Activated CD4-positive, alpha-beta T cell treated with anti-CD3 and anti-CD28 coated beads, Interleukin-2, amount 10 ng/mL, durations not matched to agents 7 days and 5 days (primary cell): Measurements from ENCODE around the gene UBE2S. TPM values are rescaled to one million over a fixed set of nuclear protein-coding genes. Genes with fewer than 3 reads are reported as not detected.
A peak's percentile ranks its signal among the peaks of the same experiment; 100 is the strongest.

Source experiments
- CTCF ChIA-PET: fragments of 350-600 bp; sonication (Branson Sonifier 250); formaldehyde crosslinking; loops from one replicate; lab custom pipeline; 2021; ENCODE audit warnings: antibody characterized with exemption; lab: Charles Lee
- POLR2A ChIA-PET: fragments of 350-600 bp; sonication (Branson Sonifier 250); formaldehyde crosslinking; loops from one replicate; lab custom pipeline; 2021; ENCODE audit warnings: antibody characterized with exemption; lab: Charles Lee
- DNase-seq: peaks from one replicate; pipeline ENCODE4 v3.0.0-alpha.2; 2020
- H3K27ac Mint-ChIP-seq: one replicate; pipeline ENCODE4 v1.8.0; 2021; ENCODE audit warnings: mild to moderate bottlenecking, moderate library complexity, mixed read lengths
- H3K27me3 Mint-ChIP-seq: one replicate; pipeline ENCODE4 v1.8.0; 2021; ENCODE audit warnings: mixed read lengths
- H3K36me3 Mint-ChIP-seq: one replicate; pipeline ENCODE4 v1.8.0; 2021; ENCODE audit warnings: low read depth, mixed read lengths
- H3K4me1 Mint-ChIP-seq: one replicate; pipeline ENCODE4 v1.8.0; 2021; ENCODE audit warnings: mixed read lengths
- H3K4me3 Mint-ChIP-seq: one replicate; pipeline ENCODE4 v1.8.0; 2021; ENCODE audit warnings: mild to moderate bottlenecking, moderate library complexity, mixed read lengths
- H3K9me3 Mint-ChIP-seq: one replicate; pipeline ENCODE4 v1.8.0; 2021; ENCODE audit warnings: mixed read lengths
- total RNA-seq, 2 experiments: library from RNA; stranded (reverse); gene quantifications; one replicate each; pipeline ENCODE4 v1.2.3, GENCODE V29; 2021

The UBE2S gene
- total RNA-seq, 2 experiments from 2014 or later: 238 to 255 TPM

DNA sequence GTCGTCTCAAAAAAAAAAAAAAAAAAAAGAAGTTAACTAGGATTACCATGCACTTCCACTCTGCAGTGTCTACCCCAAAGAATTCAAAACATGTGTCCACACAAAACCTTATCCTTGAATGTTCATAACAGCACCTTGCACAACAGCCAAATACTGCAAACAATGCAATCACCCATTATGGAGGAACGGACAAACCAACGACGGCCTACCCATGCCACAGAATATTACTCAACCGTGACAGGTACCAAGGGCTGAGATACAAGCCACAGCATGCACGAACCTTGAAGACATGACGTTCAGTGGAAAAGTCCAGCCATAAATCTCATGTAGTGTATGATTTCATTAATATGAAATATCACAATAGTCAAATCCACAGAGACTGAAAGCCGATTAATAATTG, 38.5 kb upstream of the UBE2S start:
- peaks cover 11% of the 10 kb centered on the region for H3K4me1 Mint-ChIP-seq
- DNase-seq: no peak
- no peak overlapping the region for H3K4me3 Mint-ChIP-seq
- ChIA-PET POLR2A (interaction anchor here (0.5 kb wide), 1 partner anchor 107 kb away, joined by 3 read pairs; no protein-coding TSS in a partner anchor), CTCF (interaction anchor here (0.5 kb wide), 1 partner anchor 571 kb away, joined by 4 read pairs; no protein-coding TSS in a partner anchor)
- H3K27ac Mint-ChIP-seq: no peak overlapping the region
- no peaks in the 10 kb centered on the region for H3K9me3 Mint-ChIP-seq
- H3K27me3 Mint-ChIP-seq: peaks cover 49% of the 10 kb centered on the region
- H3K36me3 Mint-ChIP-seq: no peaks in the 10 kb centered on the region

DNA sequence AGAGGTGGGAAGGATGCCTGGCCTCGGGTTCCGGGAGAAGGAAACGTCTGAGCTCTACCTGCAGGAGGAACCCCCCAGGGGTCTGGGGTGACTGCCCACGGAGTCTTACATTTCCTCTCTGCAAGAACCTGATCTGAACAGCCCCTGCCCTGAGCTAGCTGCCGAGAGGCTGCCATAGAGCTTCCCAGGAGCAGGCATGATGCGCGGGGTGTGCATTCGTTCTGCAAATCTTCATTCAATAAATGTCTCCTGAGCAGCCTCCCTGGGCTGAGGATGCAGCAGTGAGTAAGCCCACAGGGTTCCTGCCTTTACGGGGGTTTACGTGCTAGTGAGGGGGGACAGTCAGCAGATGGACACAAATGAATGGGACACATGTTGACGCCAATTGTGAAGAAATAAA, 37.1 kb upstream of the UBE2S start:
- peak overlapping the region; percentile 60 for H3K27ac Mint-ChIP-seq
- H3K9me3 Mint-ChIP-seq: no peaks in the 10 kb centered on the region
- peaks cover 48% of the 10 kb centered on the region for H3K27me3 Mint-ChIP-seq
- no peak overlapping the region for H3K4me3 Mint-ChIP-seq
- H3K36me3 Mint-ChIP-seq: no peaks in the 10 kb centered on the region
- POLR2A ChIA-PET: interaction anchor here (0.6 kb wide), 2 partner anchors 124 to 1236 kb away, joined by 4 to 5 read pairs; no protein-coding TSS in a partner anchor
- DNase-seq: no peak
- CTCF ChIA-PET: no interaction called here
- peaks cover 15% of the 10 kb centered on the region for H3K4me1 Mint-ChIP-seq

DNA sequence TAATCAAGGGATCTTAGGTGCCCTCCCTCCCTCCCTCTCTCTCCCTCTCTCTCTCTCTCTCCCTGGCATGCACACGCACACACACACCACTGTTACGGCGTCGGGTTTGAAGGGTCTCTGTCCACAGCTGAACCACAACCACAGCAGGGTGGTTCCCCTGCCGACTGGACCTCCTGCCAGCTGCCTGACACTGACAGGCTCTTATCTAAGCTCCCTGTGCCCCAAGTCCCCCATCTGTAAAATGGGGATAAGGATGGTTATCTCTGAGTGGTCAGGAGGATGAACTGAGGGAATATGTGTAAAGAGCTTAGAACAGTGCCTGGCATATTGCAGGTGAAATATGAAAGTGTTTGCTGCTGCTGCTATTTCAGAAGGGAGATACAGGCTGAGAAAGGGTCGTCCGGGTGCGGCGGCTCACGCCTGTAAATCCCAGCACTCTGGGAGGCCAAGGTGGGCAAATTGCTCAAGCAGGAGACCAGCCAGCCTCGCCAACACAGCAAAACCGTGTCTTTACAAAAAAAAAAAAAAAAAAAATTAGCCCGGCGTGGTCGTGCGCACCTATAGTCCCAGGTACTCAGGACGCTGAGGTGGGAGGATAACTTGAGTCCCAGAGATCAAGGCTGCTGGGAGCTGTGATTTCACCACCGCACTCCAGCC, 36.4 kb upstream of the UBE2S start:
- POLR2A ChIA-PET: interaction anchor here (0.6 kb wide), 2 partner anchors 125 to 1235 kb away, joined by 4 to 5 read pairs; no protein-coding TSS in a partner anchor
- DNase-seq: no peak
- Mint-ChIP-seq H3K36me3 (no peaks in the 10 kb centered on the region), H3K27ac (no peak overlapping the region), H3K27me3 (peaks cover 55% of the 10 kb centered on the region), H3K4me1 (peaks cover 15% of the 10 kb centered on the region), H3K4me3 (no peak overlapping the region), H3K9me3 (no peaks in the 10 kb centered on the region)
- CTCF ChIA-PET: no interaction called here

DNA sequence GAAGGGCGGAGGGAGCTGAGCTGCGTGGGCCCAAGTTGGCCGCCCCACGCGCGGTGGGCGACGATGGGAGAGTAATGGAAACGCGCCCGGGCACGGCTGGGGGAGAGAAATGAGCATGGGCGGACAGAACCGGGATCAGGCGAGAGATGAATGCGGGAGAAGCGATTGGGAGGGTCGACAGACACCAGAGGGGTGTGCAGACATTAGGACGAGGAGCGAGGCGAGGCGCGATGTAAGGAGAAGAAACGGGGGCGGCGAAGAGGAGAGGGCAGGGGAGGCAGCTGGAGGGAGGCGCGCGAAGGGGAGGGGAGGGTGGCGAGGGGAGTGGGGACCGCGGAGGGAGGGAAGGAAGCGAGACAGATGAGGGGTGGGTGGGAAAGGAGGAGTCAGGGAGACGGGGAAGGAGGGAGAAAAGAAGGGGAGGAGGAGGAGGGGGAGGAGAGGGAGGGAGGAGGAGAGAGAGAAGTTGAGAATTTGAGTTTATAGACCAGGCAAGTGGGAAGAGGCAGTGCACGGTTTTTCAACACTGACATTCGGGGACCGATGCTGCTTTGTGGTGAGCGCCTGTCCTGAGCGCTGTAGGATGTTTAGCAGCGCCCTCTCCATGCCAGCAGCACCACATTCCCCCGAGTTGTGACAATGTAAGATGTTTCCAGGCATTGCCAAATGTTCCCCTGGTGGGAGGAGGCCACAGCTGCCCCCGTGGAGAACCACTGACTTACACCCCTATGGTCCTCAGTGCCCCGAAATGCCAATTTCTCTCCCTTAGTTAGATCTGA, 35.6 kb upstream of the UBE2S start, which contains the start of gene SHISA7:
SHISA7 (minus strand) TSS at position 256 of the 779 bp plus-strand sequence. CDS start 437 bp downstream, outside the sequence.
- Mint-ChIP-seq H3K4me3 (no peak within 1 kb of the TSS), H3K4me1 (peaks cover 15% of the 10 kb centered on the region), H3K9me3 (no peaks in the 10 kb centered on the region), H3K27me3 (peaks cover 59% of the 10 kb centered on the region), H3K36me3 (no peaks in the 10 kb centered on the region), H3K27ac (no peak within 1 kb of the TSS)
- DNase-seq: no peak
- CTCF ChIA-PET: no interaction called here
- POLR2A ChIA-PET: no interaction called here

- Mint-ChIP-seq H3K27ac (no peak overlapping the region), H3K27me3 (peaks cover 61% of the 10 kb centered on the region), H3K36me3 (no peaks in the 10 kb centered on the region), H3K4me1 (peaks cover 15% of the 10 kb centered on the region), H3K9me3 (no peaks in the 10 kb centered on the region), H3K4me3 (no peak overlapping the region)
- CTCF ChIA-PET: interaction anchor here (0.6 kb wide), 1 partner anchor 353 kb away, joined by 3 read pairs; no protein-coding TSS in a partner anchor
- POLR2A ChIA-PET: no interaction called here
- DNase-seq: no peak
Measured at GRCh38 chr19:55442372-55442961, 34.9 kb upstream of the UBE2S start.

- Mint-ChIP-seq H3K4me3 (no peak overlapping the region), H3K4me1 (peaks cover 15% of the 10 kb centered on the region), H3K27me3 (peaks cover 67% of the 10 kb centered on the region), H3K36me3 (no peaks in the 10 kb centered on the region), H3K9me3 (no peaks in the 10 kb centered on the region), H3K27ac (no peak overlapping the region)
- DNase-seq: no peak
- POLR2A ChIA-PET: no interaction called here
- CTCF ChIA-PET: interaction anchor here (0.6 to 0.7 kb wide), 2 partner anchors 12 to 352 kb away, joined by 3 read pairs; no protein-coding TSS in a partner anchor
Measured at GRCh38 chr19:55441692-55442321, 34.2 kb upstream of the UBE2S start.

- ChIA-PET POLR2A (no interaction called here), CTCF (interaction anchor here (0.7 kb wide), 1 partner anchor 12 kb away, joined by 3 read pairs; no protein-coding TSS in a partner anchor)
- no peaks in the 10 kb centered on the region for H3K9me3 Mint-ChIP-seq
- peaks cover 15% of the 10 kb centered on the region for H3K4me1 Mint-ChIP-seq
- H3K4me3 Mint-ChIP-seq: no peak overlapping the region
- no peak for DNase-seq
- H3K27me3 Mint-ChIP-seq: peaks cover 71% of the 10 kb centered on the region
- no peaks in the 10 kb centered on the region for H3K36me3 Mint-ChIP-seq
- no peak overlapping the region for H3K27ac Mint-ChIP-seq
Measured at GRCh38 chr19:55441319-55441691, 33.7 kb upstream of the UBE2S start.

- no peak overlapping the region for H3K4me3 Mint-ChIP-seq
- no peaks in the 10 kb centered on the region for H3K36me3 Mint-ChIP-seq
- H3K4me1 Mint-ChIP-seq: peaks cover 15% of the 10 kb centered on the region
- POLR2A ChIA-PET: no interaction called here
- no peaks in the 10 kb centered on the region for H3K9me3 Mint-ChIP-seq
- H3K27me3 Mint-ChIP-seq: peaks cover 70% of the 10 kb centered on the region
- DNase-seq: no peak
- no peak overlapping the region for H3K27ac Mint-ChIP-seq
- CTCF ChIA-PET: no interaction called here
Measured at GRCh38 chr19:55440411-55441105, 33.0 kb upstream of the UBE2S start.

DNA sequence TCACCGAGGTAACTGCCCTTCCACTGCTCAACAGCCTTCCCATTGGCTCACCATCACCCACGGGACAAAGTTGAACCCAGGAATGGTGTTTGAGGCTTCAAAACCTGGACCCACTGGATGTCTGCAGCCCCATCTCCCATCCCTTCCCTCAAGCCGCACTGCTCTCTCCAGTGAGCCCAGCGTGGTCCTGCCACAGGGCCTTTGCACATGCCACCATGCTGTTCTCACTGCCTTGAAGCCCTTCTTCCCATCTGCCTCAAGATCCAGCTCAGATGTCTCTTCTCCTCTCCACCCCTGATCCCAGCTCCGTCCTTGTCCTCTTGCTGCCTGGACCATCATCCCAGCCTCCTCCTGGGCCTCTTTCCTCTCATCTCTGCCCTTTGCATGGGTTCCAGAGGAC, 31.5 kb upstream of the UBE2S start:
- CTCF ChIA-PET: no interaction called here
- H3K4me3 Mint-ChIP-seq: no peak overlapping the region
- H3K9me3 Mint-ChIP-seq: no peaks in the 10 kb centered on the region
- POLR2A ChIA-PET: no interaction called here
- H3K27ac Mint-ChIP-seq: no peak overlapping the region
- no peaks in the 10 kb centered on the region for H3K36me3 Mint-ChIP-seq
- no peak for DNase-seq
- H3K4me1 Mint-ChIP-seq: peaks cover 15% of the 10 kb centered on the region
- peaks cover 60% of the 10 kb centered on the region for H3K27me3 Mint-ChIP-seq

GRCh38 chr19:55437410-55437809, 29.8 kb upstream of the UBE2S start:
- Mint-ChIP-seq H3K9me3 (no peaks in the 10 kb centered on the region), H3K4me1 (peaks cover 15% of the 10 kb centered on the region), H3K27ac (no peak overlapping the region), H3K36me3 (no peaks in the 10 kb centered on the region), H3K27me3 (peaks cover 50% of the 10 kb centered on the region), H3K4me3 (no peak overlapping the region)
- no peak for DNase-seq
- CTCF ChIA-PET: interaction anchor here (0.6 kb wide), 1 partner anchor 58 kb away, joined by 3 read pairs; no protein-coding TSS in a partner anchor
- POLR2A ChIA-PET: interaction anchor here (0.6 kb wide), 1 partner anchor 182 kb away, joined by 3 read pairs; no protein-coding TSS in a partner anchor

DNA sequence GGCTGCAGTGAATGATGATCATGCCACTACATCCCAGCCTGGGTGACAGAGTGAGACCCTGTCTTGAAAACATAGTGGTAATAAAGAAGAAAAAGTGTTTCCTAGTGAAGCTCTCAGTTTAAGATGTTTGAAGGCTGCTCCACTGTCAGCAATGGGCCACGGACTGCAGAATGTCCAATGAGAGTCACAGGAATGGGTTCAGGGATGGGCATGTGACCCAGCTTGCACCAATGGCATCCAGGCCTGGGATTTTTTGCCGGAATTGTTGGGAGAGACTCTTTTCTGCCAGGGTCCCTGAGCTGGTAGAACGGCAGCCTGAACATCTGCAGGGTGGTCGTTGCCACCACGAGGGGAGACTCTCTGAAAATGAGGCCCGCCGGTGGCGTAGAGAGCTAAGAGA, 29.3 kb upstream of the UBE2S start:
- Mint-ChIP-seq H3K4me1 (peaks cover 12% of the 10 kb centered on the region), H3K36me3 (no peaks in the 10 kb centered on the region), H3K27ac (no peak overlapping the region), H3K9me3 (no peaks in the 10 kb centered on the region), H3K27me3 (peaks cover 51% of the 10 kb centered on the region), H3K4me3 (no peak overlapping the region)
- no peak for DNase-seq
- CTCF ChIA-PET: interaction anchor here (0.6 kb wide), 1 partner anchor 1065 kb away, joined by 3 read pairs; no protein-coding TSS in a partner anchor
- POLR2A ChIA-PET: no interaction called here

DNA sequence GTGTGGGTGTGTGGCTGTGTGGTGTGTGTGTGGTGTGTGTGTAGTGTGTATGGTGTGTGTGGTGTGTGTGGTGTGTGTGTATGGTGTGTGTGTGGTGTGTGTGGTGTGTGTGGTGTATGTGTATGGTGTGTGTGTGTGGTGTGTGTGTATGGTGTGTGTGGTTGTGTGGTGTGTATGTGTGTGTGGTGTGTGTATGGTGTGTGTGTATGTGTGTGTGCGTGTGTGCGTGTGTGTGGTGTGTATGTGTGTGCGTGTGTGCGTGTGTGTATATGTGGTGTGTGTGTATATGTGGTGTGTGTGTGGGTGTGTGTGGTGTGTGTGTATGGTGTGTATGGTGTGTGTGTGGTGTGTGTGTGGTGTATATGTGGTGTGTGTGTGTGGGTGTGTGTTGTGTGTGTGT, 27.4 kb upstream of the UBE2S start:
- Mint-ChIP-seq H3K27ac (no peak overlapping the region), H3K27me3 (peaks cover 36% of the 10 kb centered on the region), H3K36me3 (no peaks in the 10 kb centered on the region), H3K4me1 (no peaks in the 10 kb centered on the region), H3K4me3 (no peak overlapping the region), H3K9me3 (no peaks in the 10 kb centered on the region)
- CTCF ChIA-PET: no interaction called here
- no peak for DNase-seq
- POLR2A ChIA-PET: no interaction called here
